ENCODE data around the gene ART5.

DNA sequence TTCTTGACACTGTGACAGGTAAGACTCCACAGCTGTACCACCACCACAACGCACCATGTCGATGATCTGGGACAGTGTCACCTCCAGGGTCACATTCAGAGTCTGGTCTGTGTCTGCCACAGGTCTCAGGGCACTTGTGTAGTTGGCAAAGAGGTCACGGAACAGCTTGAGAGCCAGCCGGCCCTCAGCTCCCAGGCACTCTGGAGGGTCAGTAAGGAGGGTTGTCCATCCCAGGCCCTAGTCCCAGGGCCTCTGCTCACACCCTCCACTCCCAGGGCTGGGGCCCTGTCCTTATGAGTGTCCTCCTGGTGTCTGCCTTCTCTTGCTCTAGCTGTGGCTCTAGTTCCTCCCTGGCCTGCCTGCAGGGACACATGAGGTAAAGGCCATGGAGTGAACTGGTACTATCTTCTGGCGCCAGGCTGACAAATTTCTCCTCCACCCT lies 28.0 kb upstream of the ART5 start:
- TF ChIP-seq POLR2A (IDR thresholded peaks at IDR 0.05; ENCODE audit: low read length) (no peak), GATA1 (IDR thresholded peaks at IDR 0.05; ENCODE audit: low read depth, low read length) (no peak)

Data from erythroblast (primary cell).